ENCODE measurements around the gene HIPK2.

HIPK2 gene

GRCh38 chr7:139698844-139699243, 79.0 kb downstream of the HIPK2 start:
- H3K4me1 ChIP-seq (ENCODE audit: control insufficient read depth in 2 of 2, insufficient read depth in 2 of 2, low read length in 2 of 2) = peaks cover 7 to 15% of the 10 kb centered on the region in 2 donors
- peaks cover 2 to 8% of the 10 kb centered on the region in 2 donors for H3K36me3 ChIP-seq (ENCODE audit: control insufficient read depth in 2 of 2, insufficient read depth in 2 of 2, low read length in 2 of 2)

GRCh38 chr7:139698278-139698677, 79.5 kb downstream of the HIPK2 start:
- Histone ChIP-seq H3K27me3 (ENCODE audit: control insufficient read depth in 2 of 2, insufficient read depth in 2 of 2, low read length in 2 of 2) (no peaks in the 10 kb centered on the region), H3K27ac (ENCODE audit: low read depth in 2 of 2, low read length in 2 of 2) (peak overlapping the region in 1 of 2 donors; percentile 13), H3K9ac (ENCODE audit: low read depth in 1 of 2, low read length in 2 of 2) (no peak overlapping the region), H3K4me1 (ENCODE audit: control insufficient read depth in 2 of 2, insufficient read depth in 2 of 2, low read length in 2 of 2) (peaks cover 7 to 13% of the 10 kb centered on the region in 2 donors), H3K36me3 (ENCODE audit: control insufficient read depth in 2 of 2, insufficient read depth in 2 of 2, low read length in 2 of 2) (peaks cover 2 to 8% of the 10 kb centered on the region in 2 donors), H3K4me3 (ENCODE audit: low read length in 2 of 2) (no peak overlapping the region), H3K9me3 (ENCODE audit: control insufficient read depth in 2 of 2, low read length in 2 of 2) (no peaks in the 10 kb centered on the region)

More at GRCh38 chr7:139698844-139699243, 79.0 kb downstream of the HIPK2 start:
- H3K9ac ChIP-seq (ENCODE audit: low read depth in 1 of 2, low read length in 2 of 2) = no peak overlapping the region
- no peaks in the 10 kb centered on the region for H3K9me3 ChIP-seq (ENCODE audit: control insufficient read depth in 2 of 2, low read length in 2 of 2)
- no peak overlapping the region for H3K4me3 ChIP-seq (ENCODE audit: low read length in 2 of 2)
- H3K27ac ChIP-seq (ENCODE audit: low read depth in 2 of 2, low read length in 2 of 2) = no peak overlapping the region
- H3K27me3 ChIP-seq (ENCODE audit: control insufficient read depth in 2 of 2, insufficient read depth in 2 of 2, low read length in 2 of 2) = no peaks in the 10 kb centered on the region

GRCh38 chr7:139697056-139697455, 80.7 kb downstream of the HIPK2 start:
- Histone ChIP-seq H3K27me3 (ENCODE audit: control insufficient read depth in 2 of 2, insufficient read depth in 2 of 2, low read length in 2 of 2) (no peaks in the 10 kb centered on the region), H3K36me3 (ENCODE audit: control insufficient read depth in 2 of 2, insufficient read depth in 2 of 2, low read length in 2 of 2) (peaks cover 2 to 8% of the 10 kb centered on the region in 2 donors), H3K9me3 (ENCODE audit: control insufficient read depth in 2 of 2, low read length in 2 of 2) (no peaks in the 10 kb centered on the region), H3K4me1 (ENCODE audit: control insufficient read depth in 2 of 2, insufficient read depth in 2 of 2, low read length in 2 of 2) (peaks cover 11 to 17% of the 10 kb centered on the region in 2 donors), H3K9ac (ENCODE audit: low read depth in 1 of 2, low read length in 2 of 2) (no peak overlapping the region), H3K4me3 (ENCODE audit: low read length in 2 of 2) (no peak overlapping the region), H3K27ac (ENCODE audit: low read depth in 2 of 2, low read length in 2 of 2) (peak overlapping the region; percentile 31 to 33)

- no peaks in the 10 kb centered on the region for H3K27me3 ChIP-seq (ENCODE audit: control insufficient read depth in 2 of 2, insufficient read depth in 2 of 2, low read length in 2 of 2)
- no peak overlapping the region for H3K4me3 ChIP-seq (ENCODE audit: low read length in 2 of 2)
- peaks cover 2 to 8% of the 10 kb centered on the region in 2 donors for H3K36me3 ChIP-seq (ENCODE audit: control insufficient read depth in 2 of 2, insufficient read depth in 2 of 2, low read length in 2 of 2)
- H3K4me1 ChIP-seq (ENCODE audit: control insufficient read depth in 2 of 2, insufficient read depth in 2 of 2, low read length in 2 of 2) = peaks cover 14 to 19% of the 10 kb centered on the region in 2 donors
- H3K9me3 ChIP-seq (ENCODE audit: control insufficient read depth in 2 of 2, low read length in 2 of 2) = no peaks in the 10 kb centered on the region
- peak overlapping the region; percentile 31 to 33 for H3K27ac ChIP-seq (ENCODE audit: low read depth in 2 of 2, low read length in 2 of 2)
- H3K9ac ChIP-seq (ENCODE audit: low read depth in 1 of 2, low read length in 2 of 2) = no peak overlapping the region
Observed at GRCh38 chr7:139696552-139696951, 81.2 kb downstream of the HIPK2 start.

GRCh38 chr7:139695588-139695987, 82.2 kb downstream of the HIPK2 start:
- H3K4me3 ChIP-seq (ENCODE audit: low read length in 2 of 2) = no peak overlapping the region
- peaks cover 2 to 8% of the 10 kb centered on the region in 2 donors for H3K36me3 ChIP-seq (ENCODE audit: control insufficient read depth in 2 of 2, insufficient read depth in 2 of 2, low read length in 2 of 2)
- H3K4me1 ChIP-seq (ENCODE audit: control insufficient read depth in 2 of 2, insufficient read depth in 2 of 2, low read length in 2 of 2) = peaks cover 23 to 29% of the 10 kb centered on the region in 2 donors
- H3K9me3 ChIP-seq (ENCODE audit: control insufficient read depth in 2 of 2, low read length in 2 of 2) = no peaks in the 10 kb centered on the region
- H3K27ac ChIP-seq (ENCODE audit: low read depth in 2 of 2, low read length in 2 of 2) = no peak overlapping the region
- H3K27me3 ChIP-seq (ENCODE audit: control insufficient read depth in 2 of 2, insufficient read depth in 2 of 2, low read length in 2 of 2) = no peaks in the 10 kb centered on the region
- no peak overlapping the region for H3K9ac ChIP-seq (ENCODE audit: low read depth in 1 of 2, low read length in 2 of 2)

GRCh38 chr7:139695051-139695450, 82.7 kb downstream of the HIPK2 start:
- peaks cover 2 to 8% of the 10 kb centered on the region in 2 donors for H3K36me3 ChIP-seq (ENCODE audit: control insufficient read depth in 2 of 2, insufficient read depth in 2 of 2, low read length in 2 of 2)
- no peaks in the 10 kb centered on the region for H3K27me3 ChIP-seq (ENCODE audit: control insufficient read depth in 2 of 2, insufficient read depth in 2 of 2, low read length in 2 of 2)
- H3K27ac ChIP-seq (ENCODE audit: low read depth in 2 of 2, low read length in 2 of 2) = no peak overlapping the region
- H3K9ac ChIP-seq (ENCODE audit: low read depth in 1 of 2, low read length in 2 of 2) = no peak overlapping the region
- H3K4me1 ChIP-seq (ENCODE audit: control insufficient read depth in 2 of 2, insufficient read depth in 2 of 2, low read length in 2 of 2) = peaks cover 23 to 29% of the 10 kb centered on the region in 2 donors
- no peak overlapping the region for H3K4me3 ChIP-seq (ENCODE audit: low read length in 2 of 2)
- no peaks in the 10 kb centered on the region for H3K9me3 ChIP-seq (ENCODE audit: control insufficient read depth in 2 of 2, low read length in 2 of 2)

- no peak overlapping the region for H3K27ac ChIP-seq (ENCODE audit: low read depth in 2 of 2, low read length in 2 of 2)
- H3K9me3 ChIP-seq (ENCODE audit: control insufficient read depth in 2 of 2, low read length in 2 of 2) = no peaks in the 10 kb centered on the region
- no peak overlapping the region for H3K9ac ChIP-seq (ENCODE audit: low read depth in 1 of 2, low read length in 2 of 2)
- H3K4me3 ChIP-seq (ENCODE audit: low read length in 2 of 2) = no peak overlapping the region
- peaks cover 0 to 8% of the 10 kb centered on the region in 2 donors for H3K36me3 ChIP-seq (ENCODE audit: control insufficient read depth in 2 of 2, insufficient read depth in 2 of 2, low read length in 2 of 2)
- H3K4me1 ChIP-seq (ENCODE audit: control insufficient read depth in 2 of 2, insufficient read depth in 2 of 2, low read length in 2 of 2) = peaks cover 19 to 29% of the 10 kb centered on the region in 2 donors
- no peaks in the 10 kb centered on the region for H3K27me3 ChIP-seq (ENCODE audit: control insufficient read depth in 2 of 2, insufficient read depth in 2 of 2, low read length in 2 of 2)
Observed at GRCh38 chr7:139694389-139694676, 83.5 kb downstream of the HIPK2 start.

GRCh38 chr7:139693651-139694388, 84.0 kb downstream of the HIPK2 start:
- no peak overlapping the region for H3K4me3 ChIP-seq (ENCODE audit: low read length in 2 of 2)
- H3K9ac ChIP-seq (ENCODE audit: low read depth in 1 of 2, low read length in 2 of 2) = no peak overlapping the region
- no peak overlapping the region for H3K27ac ChIP-seq (ENCODE audit: low read depth in 2 of 2, low read length in 2 of 2)
- peaks cover 0 to 8% of the 10 kb centered on the region in 2 donors for H3K36me3 ChIP-seq (ENCODE audit: control insufficient read depth in 2 of 2, insufficient read depth in 2 of 2, low read length in 2 of 2)
- no peaks in the 10 kb centered on the region for H3K27me3 ChIP-seq (ENCODE audit: control insufficient read depth in 2 of 2, insufficient read depth in 2 of 2, low read length in 2 of 2)
- H3K4me1 ChIP-seq (ENCODE audit: control insufficient read depth in 2 of 2, insufficient read depth in 2 of 2, low read length in 2 of 2) = peaks cover 19 to 28% of the 10 kb centered on the region in 2 donors
- H3K9me3 ChIP-seq (ENCODE audit: control insufficient read depth in 2 of 2, low read length in 2 of 2) = no peaks in the 10 kb centered on the region

GRCh38 chr7:139692723-139693122, 85.1 kb downstream of the HIPK2 start:
- Histone ChIP-seq H3K27me3 (ENCODE audit: control insufficient read depth in 2 of 2, insufficient read depth in 2 of 2, low read length in 2 of 2) (no peaks in the 10 kb centered on the region), H3K9ac (ENCODE audit: low read depth in 1 of 2, low read length in 2 of 2) (no peak overlapping the region), H3K27ac (ENCODE audit: low read depth in 2 of 2, low read length in 2 of 2) (no peak overlapping the region), H3K4me3 (ENCODE audit: low read length in 2 of 2) (no peak overlapping the region), H3K4me1 (ENCODE audit: control insufficient read depth in 2 of 2, insufficient read depth in 2 of 2, low read length in 2 of 2) (peaks cover 17 to 25% of the 10 kb centered on the region in 2 donors), H3K36me3 (ENCODE audit: control insufficient read depth in 2 of 2, insufficient read depth in 2 of 2, low read length in 2 of 2) (peaks cover 0 to 8% of the 10 kb centered on the region in 2 donors), H3K9me3 (ENCODE audit: control insufficient read depth in 2 of 2, low read length in 2 of 2) (no peaks in the 10 kb centered on the region)

- H3K9me3 ChIP-seq (ENCODE audit: control insufficient read depth in 2 of 2, low read length in 2 of 2) = no peaks in the 10 kb centered on the region
- no peaks in the 10 kb centered on the region for H3K27me3 ChIP-seq (ENCODE audit: control insufficient read depth in 2 of 2, insufficient read depth in 2 of 2, low read length in 2 of 2)
- peak overlapping the region; percentile 34 to 54 for H3K27ac ChIP-seq (ENCODE audit: low read depth in 2 of 2, low read length in 2 of 2)
- H3K4me1 ChIP-seq (ENCODE audit: control insufficient read depth in 2 of 2, insufficient read depth in 2 of 2, low read length in 2 of 2) = peaks cover 16 to 17% of the 10 kb centered on the region in 2 donors
- peaks cover 0 to 8% of the 10 kb centered on the region in 2 donors for H3K36me3 ChIP-seq (ENCODE audit: control insufficient read depth in 2 of 2, insufficient read depth in 2 of 2, low read length in 2 of 2)
- H3K9ac ChIP-seq (ENCODE audit: low read depth in 1 of 2, low read length in 2 of 2) = no peak overlapping the region
- peak overlapping the region in 1 of 2 donors; percentile 23 for H3K4me3 ChIP-seq (ENCODE audit: low read length in 2 of 2)
Observed at GRCh38 chr7:139691253-139691781, 86.5 kb downstream of the HIPK2 start.
